ENCODE results near the gene TRPM1. TPM values are rescaled to one million over a fixed set of nuclear protein-coding genes. Genes with fewer than 3 reads are reported as not detected.

TRPM1 gene
- polyA plus RNA-seq (2011; rRNA removed): not detected in 2 replicates
- polyA plus RNA-seq (2012; cell fraction: cytosol; rRNA removed): not detected in 2 replicates
- polyA plus RNA-seq (2012; cell fraction: nucleus; rRNA removed): not detected in 2 replicates
- not detected in 3 replicates for polyA plus RNA-seq (2017; fragmentation: RNase III; extraction: RNeasy Plus Mini Kit Qiagen cat#74134 plus additional on column Dnase treatment)
- not detected in 2 replicates for polyA minus RNA-seq (2011; rRNA and poly(A)+ RNA removed)

GRCh38 chr15:31101262-31102038 lies at the start of gene TRPM1:
TSS of gene TRPM1 (minus strand) at chr15:31101725. CDS start at chr15:31081355, 20,370 bp downstream.
- no peak for FAIRE-seq
- H3K27ac ChIP-seq: no peak within 1 kb of the TSS
- no peak within 1 kb of the TSS for H3K4me3 ChIP-seq
- DNase-seq (ENCODE audit: low read depth in 1 of 2, low spot score in 1 of 2): no peak
- H3K4me1 ChIP-seq: peaks cover 22% of the 10 kb centered on the region; the same call in 2 of the 3 replicates
- WGBS (ENCODE audit: missing lambda C conversion rate): 72% methylated on average over 5 of the region's 5 CpGs
- POLR2A ChIA-PET: interaction anchor here (1.3 kb wide), 1 partner anchor 9 kb away, joined by 3 read pairs; no protein-coding TSS in a partner anchor
- H3K9me3 ChIP-seq: no peaks in the 10 kb centered on the region
- ATAC-seq: no peak
- TF ChIP-seq BCL3 (IDR thresholded peaks at IDR 0.05) (no peak), EHF (CRISPR knock-in tag; IDR thresholded peaks at IDR 0.05) (no peak), MYC (IDR thresholded peaks at IDR 0.05; ENCODE audit: borderline replicate concordance, low read length) (no peak), CEBPB (IDR thresholded peaks at IDR 0.05) (no peak), EP300 (IDR thresholded peaks at IDR 0.05) (no peak), ZSCAN20 (CRISPR knock-in tag; IDR thresholded peaks at IDR 0.05) (no peak), ZC3H11A (IDR thresholded peaks at IDR 0.05) (no peak), ZNF302 (CRISPR knock-in tag; IDR thresholded peaks at IDR 0.05) (no peak), TP53 (CRISPR knock-in tag; IDR thresholded peaks at IDR 0.05) (no peak), ESRRA (IDR thresholded peaks at IDR 0.05; ENCODE audit: borderline replicate concordance, low read length) (no peak), USF2 (IDR thresholded peaks at IDR 0.05) (no peak), RCOR1 (IDR thresholded peaks at IDR 0.05; ENCODE audit: low read depth, low read length) (no peak), RAD21 (conservative IDR thresholded peaks at IDR 0.05 in 1 of 2, IDR thresholded peaks at IDR 0.05 in 1 of 2) (no peak), KDM1A (IDR thresholded peaks at IDR 0.05; ENCODE audit: low read depth) (no peak), CTCF (IDR thresholded peaks at IDR 0.05) (no peak), HEYL (CRISPR knock-in tag; IDR thresholded peaks at IDR 0.05) (no peak), KDM5A (IDR thresholded peaks at IDR 0.05) (no peak), HOXB13 (CRISPR knock-in tag; IDR thresholded peaks at IDR 0.05; ENCODE audit: low read depth) (no peak), TFCP2L1 (CRISPR knock-in tag; IDR thresholded peaks at IDR 0.05) (no peak)
- H3K4me2 ChIP-seq: no peak within 1 kb of the TSS
- CTCF ChIA-PET: interaction anchor here (0.6 to 1.7 kb wide), 6 partner anchors 10 to 264 kb away, joined by 3 to 11 read pairs (median 4); no protein-coding TSS in a partner anchor

- Histone ChIP-seq H3K4me2 (no peak overlapping the region), H3K4me3 (no peak overlapping the region), H3K4me1 (no peaks in the 10 kb centered on the region), H3K9me3 (no peaks in the 10 kb centered on the region), H3K27ac (no peak overlapping the region)
- ATAC-seq: no peak
- TF ChIP-seq GATA3 (IDR thresholded peaks at IDR 0.05; ENCODE audit: borderline replicate concordance) (no peak), CEBPB (IDR thresholded peaks at IDR 0.05) (no peak), MAZ (IDR thresholded peaks at IDR 0.05; ENCODE audit: borderline replicate concordance, low read depth, low read length) (no peak), NR3C1 (IDR thresholded peaks at IDR 0.05) (no peak), HEYL (CRISPR knock-in tag; IDR thresholded peaks at IDR 0.05) (no peak), JUNB (IDR thresholded peaks at IDR 0.05) (no peak), USF2 (IDR thresholded peaks at IDR 0.05) (no peak), SMC3 (IDR thresholded peaks at IDR 0.05) (no peak)
- no peak for FAIRE-seq
- CTCF ChIA-PET: interaction anchor here (6.5 kb wide), 1 partner anchor 21 kb away, joined by 42 read pairs; no protein-coding TSS in a partner anchor
- DNase-seq (ENCODE audit: low read depth in 1 of 2, low spot score in 1 of 2): no peak
- WGBS (ENCODE audit: missing lambda C conversion rate): 79% methylated on average over 9 of the region's 9 CpGs
- POLR2A ChIA-PET: no interaction called here
Observed at GRCh38 chr15:31150732-31151231, 49.3 kb upstream of the TRPM1 start.
